GM19395 (cell line): ENCODE results near the gene CCL4L2.
"Not testable (repeated sequence)": the region's sequence is repeated elsewhere in the genome, so short reads cannot be mapped to it uniquely, and the experiment has no call there.

ENCODE experiments used
- ATAC-seq: cut with Tn5 transposase; IDR thresholded peaks from one replicate; pipeline ENCODE4 v1.9.1; 2021; ENCODE audit warnings: mild to moderate bottlenecking, moderate library complexity; ENCODE audit not compliant: unreplicated experiment

CCL4L2 gene

DNA sequence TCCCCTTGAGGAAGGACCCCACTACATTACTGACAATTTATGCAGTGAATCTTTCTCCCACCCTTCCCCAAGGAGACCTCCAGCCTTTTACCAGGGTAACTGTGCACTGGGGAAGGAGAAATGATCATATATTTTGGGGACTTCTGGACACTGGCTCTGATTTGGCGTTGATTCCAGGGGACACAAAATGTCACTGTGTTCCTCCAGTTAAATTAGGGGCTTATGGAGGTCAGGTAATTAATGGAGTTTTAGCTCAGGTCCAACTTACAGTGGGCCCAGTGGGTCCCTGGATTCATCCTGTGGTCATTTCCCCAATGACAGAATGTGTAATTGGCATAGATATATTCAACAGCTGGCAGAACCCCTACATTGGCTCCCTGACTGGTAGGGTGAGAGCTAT is 8.7 kb downstream of the CCL4L2 start:
- not testable (repeated sequence) for ATAC-seq

GRCh38 chr17:36220737-36221580 is 10.1 kb downstream of the CCL4L2 start:
- not testable (repeated sequence) for ATAC-seq

- ATAC-seq, result not testable (repeated sequence)
These were observed 10.8 kb downstream of the CCL4L2 start for GRCh38 chr17:36221581-36222100.

GRCh38 chr17:36222967-36223366 is 12.1 kb downstream of the CCL4L2 start:
- ATAC-seq, result not testable (repeated sequence)

- ATAC-seq, result not testable (repeated sequence)
These were observed 18.8 kb downstream of the CCL4L2 start for GRCh38 chr17:36229644-36230043.

DNA sequence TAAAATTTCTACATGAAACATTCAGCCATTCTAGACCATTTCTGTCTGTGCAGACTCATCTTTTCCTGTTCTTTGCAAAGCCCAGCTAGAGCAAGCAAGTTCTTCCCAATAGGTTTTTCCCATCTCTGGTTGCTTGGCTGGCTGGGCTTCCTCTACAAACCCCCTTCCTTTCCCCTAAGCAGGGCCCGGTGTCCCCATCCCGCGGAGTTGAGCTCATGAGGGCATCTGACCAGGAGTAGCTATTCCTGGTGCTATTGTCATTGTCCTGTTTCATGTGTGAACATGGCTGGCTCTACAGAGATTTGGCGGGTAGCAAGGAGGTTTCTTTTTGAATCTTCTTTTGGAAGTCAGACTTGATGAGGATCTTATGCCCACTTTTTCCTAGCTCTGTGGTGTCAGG is 31.2 kb downstream of the CCL4L2 start:
- not testable (repeated sequence) for ATAC-seq
